Adipose tissue (tissue), 3 donors: ENCODE results near the gene MRPS34. TPM values are rescaled to one million over a fixed set of nuclear protein-coding genes. Genes with fewer than 3 reads are reported as not detected.
"Not testable (repeated sequence)": the region's sequence is repeated elsewhere in the genome, so short reads cannot be mapped to it uniquely, and the experiment has no call there.

Experiments used
- H3K27ac ChIP-seq: one replicate; pipeline ENCODE4 v1.5.1; 2013; ENCODE audit warnings: low read depth, low read length
- WGBS, 3 donors: extraction: QIAGEN DNeasy Blood & Tissue Kit; methylation state at CpG; one replicate each; pipeline ENCODE4 v1.1.7; 2013; 5-methylcytosine and 5-hydroxymethylcytosine counted together
- polyA plus RNA-seq, 3 donors: library from polyadenylated mRNA; stranded (reverse); fragments of 200-250 nt; gene quantifications; one replicate each; pipeline ENCODE4 v1.2.3, GENCODE V29; 2013
- donor health status: healthy with polysubstance abuse.
- donor health status: Bipolar disorder and iron deficiency.
- donor health status: healthy.

Gene MRPS34
- polyA plus RNA-seq, 3 donors: 71.0 to 120 (median 108) TPM

- no peak overlapping the region for H3K27ac ChIP-seq
- WGBS, 3 donors: 89 to 93% (median 92%) methylated on average over 23 to 24 of the region's 24 CpGs
Observed at GRCh38 chr16:1744338-1744840, 28.5 kb downstream of the MRPS34 start.

DNA sequence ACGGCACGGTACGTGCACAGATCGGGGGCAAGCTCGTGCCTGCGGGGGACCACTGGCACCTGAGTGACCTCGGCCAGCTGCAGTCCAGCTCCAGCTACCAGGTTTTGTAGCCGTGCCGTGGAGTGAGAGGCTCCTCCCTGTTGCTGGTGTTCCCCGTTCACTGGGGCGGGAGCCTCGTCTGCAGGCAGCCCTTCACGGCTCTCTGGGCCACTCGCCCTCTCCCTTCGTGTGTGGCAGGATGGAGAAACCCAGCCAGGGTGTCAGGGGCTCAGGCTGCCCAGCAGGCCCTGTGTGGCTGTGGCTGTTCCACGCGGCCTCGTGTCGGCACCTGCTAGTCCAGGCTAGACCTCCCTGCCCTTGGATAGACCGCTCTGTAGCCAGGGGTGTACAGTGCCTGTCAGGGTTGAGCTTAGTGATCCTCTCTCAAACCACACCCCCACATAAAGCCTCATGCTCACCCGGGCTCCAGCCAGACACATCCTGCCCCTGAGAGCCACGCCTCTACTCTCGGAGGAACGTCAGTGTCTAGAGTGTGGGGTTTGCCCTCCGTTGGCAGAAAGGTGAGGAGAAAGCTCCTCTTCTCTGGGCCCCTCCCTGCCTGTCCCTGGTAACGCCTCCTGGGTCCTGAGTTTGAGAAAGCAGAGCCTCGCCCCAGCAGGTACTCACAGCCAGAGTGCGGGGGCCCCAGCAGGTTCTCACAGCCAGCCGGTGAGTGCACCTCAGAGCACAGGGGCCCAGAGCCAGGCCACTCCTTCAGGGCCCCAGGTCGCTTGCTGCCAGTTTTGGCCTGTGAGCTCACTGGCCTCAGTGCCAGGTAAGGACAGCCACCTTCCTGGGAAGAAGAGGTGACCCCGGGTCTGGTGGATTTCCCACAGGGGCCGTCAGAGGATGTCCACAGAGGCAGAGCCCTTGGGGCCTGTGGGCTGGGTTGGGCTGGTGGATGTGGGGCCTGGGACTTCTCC is 29.3 kb downstream of the MRPS34 start:
- WGBS, 3 donors: 88 to 92% (median 91%) methylated on average over 32 of the region's 32 CpGs
- H3K27ac ChIP-seq: no peak overlapping the region

DNA sequence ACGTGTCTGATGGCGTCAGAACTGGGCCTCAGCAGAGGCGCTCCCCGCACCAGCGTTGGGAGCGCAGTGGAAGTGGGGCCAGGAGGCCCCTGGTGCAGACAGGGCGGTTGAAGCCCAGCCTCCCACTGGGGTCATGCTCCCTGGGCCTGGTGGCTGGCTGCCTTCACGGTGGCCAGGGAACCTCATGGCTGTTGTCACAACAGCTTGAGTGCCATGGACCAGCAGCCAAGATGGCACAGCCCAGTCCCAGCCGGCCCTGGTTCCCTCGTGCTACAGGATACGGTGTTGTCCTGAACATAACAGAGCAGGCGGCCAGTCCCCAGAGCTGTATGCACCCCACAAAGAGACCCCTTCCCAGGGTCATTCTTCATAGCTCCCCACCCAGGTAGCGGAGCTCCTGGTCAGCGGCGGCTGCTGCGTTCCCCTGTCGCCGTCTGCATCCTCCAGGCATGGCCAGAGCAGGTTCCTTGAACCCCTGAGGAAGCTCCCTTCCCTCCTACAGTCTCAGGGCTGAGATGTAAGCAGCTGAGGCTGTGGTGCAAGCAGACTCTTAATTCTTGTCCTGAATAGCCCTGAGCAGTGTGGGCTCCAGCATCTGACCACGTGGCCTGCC is 31.3 kb downstream of the MRPS34 start:
- 91 to 95% (median 94%) methylated on average over 16 to 19 of the region's 19 CpGs for WGBS, 3 donors
- H3K27ac ChIP-seq: no peak overlapping the region

GRCh38 chr16:1740781-1741490 is 32.0 kb downstream of the MRPS34 start:
- no peak overlapping the region for H3K27ac ChIP-seq
- 90 to 93% (median 93%) methylated on average over 29 to 30 of the region's 30 CpGs for WGBS, 3 donors

DNA sequence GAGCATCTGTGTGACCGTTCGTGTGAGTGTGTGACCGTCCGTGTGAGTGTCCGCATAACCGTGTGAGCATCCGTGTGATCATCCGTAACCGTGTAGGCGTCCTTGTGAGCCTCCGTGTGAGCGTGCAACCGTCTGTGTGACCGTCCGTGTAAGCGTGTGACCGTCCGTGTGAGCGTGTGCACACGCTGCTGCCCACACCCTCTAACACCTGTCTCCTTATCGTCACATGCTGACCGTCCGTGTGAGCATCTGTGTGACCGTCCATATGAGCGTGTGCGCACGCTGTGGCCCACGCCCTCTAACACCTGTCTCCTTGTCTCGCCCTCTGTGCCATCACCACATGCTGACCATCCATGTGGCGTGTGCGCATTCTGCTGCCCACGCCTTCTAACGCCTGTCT is 32.7 kb downstream of the MRPS34 start:
- H3K27ac ChIP-seq: no peak overlapping the region
- WGBS, 3 donors: 97 to 98% (median 97%) methylated on average over 33 of the region's 33 CpGs

- no peak overlapping the region for H3K27ac ChIP-seq
- 97 to 99% (median 98%) methylated on average over 22 of the region's 22 CpGs for WGBS, 3 donors
Observed at GRCh38 chr16:1734816-1735215, 38.1 kb downstream of the MRPS34 start.

DNA sequence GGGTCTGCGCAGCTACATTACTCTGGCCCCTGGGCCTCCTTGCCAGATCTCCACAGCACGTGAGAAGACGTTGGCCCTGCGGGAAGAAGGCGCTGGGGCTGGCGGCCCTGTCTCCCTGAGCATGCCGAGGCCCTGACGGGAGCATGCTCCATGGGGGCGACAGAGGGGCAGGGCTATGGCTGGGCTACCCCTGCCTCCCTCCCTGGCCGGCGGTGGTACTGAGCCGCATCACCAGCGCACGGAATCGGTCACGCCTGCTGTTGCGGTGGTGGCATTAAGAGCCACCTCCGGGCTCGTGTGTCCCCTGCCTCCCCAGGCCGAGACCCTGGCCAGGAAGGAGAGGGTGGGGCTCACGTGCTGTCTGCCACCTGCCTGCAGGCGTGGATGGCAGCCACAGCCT is 38.8 kb downstream of the MRPS34 start:
- H3K27ac ChIP-seq: no peak overlapping the region
- 88 to 95% (median 93%) methylated on average over 16 to 22 of the region's 22 CpGs for WGBS, 3 donors

GRCh38 chr16:1732551-1732987 is 40.4 kb downstream of the MRPS34 start:
- H3K27ac ChIP-seq: not testable (repeated sequence)
- 89 to 94% (median 92%) methylated on average over 20 to 21 of the region's 21 CpGs for WGBS, 3 donors

DNA sequence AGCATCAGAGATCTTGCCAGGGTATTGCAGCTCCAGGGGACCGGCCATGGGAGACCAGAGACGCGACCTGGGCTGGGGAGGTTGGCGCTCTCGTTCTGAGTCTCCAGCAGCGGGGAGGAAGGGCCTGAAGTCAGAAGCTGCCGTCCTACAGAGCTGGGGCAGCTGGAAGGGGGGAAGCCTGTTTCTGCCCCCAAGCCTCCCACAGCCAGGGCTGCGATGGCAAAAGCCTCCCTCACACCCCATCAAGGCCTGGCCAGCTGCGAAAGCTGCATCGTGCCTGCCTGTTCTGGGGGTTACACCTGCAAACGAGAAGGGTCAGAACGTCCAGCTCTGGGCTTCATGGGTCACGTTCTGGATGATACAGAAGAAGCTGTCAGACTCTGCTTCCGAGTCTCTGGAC is 40.9 kb downstream of the MRPS34 start:
- H3K27ac ChIP-seq: no peak overlapping the region
- 88 to 89% (median 89%) methylated on average over 14 of the region's 14 CpGs for WGBS, 3 donors

DNA sequence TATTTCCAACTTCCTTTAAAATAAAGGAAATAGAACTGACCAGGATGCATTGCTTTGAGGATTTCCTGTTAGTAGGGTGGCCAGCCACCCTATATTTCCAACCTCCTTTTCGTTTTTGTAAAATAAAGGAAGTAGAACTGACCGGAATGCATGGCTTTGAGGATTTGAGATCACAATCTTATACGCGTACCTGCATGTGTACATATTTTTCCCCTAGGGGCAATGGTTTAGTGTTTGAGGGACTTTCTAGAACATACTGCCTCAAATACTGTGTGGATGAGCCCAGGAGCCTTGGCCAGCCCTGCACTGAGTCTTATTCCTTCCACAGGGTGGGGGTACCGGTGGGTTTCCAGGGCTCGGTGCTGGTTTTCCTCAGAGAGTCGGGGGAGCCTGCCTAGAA is 41.3 kb downstream of the MRPS34 start:
- no peak overlapping the region for H3K27ac ChIP-seq
- 64 to 78% (median 70%) methylated on average over 7 of the region's 7 CpGs for WGBS, 3 donors

GRCh38 chr16:1731073-1731472 is 41.9 kb downstream of the MRPS34 start:
- H3K27ac ChIP-seq: no peak overlapping the region
- WGBS, 3 donors: 92 to 96% (median 95%) methylated on average over 7 of the region's 7 CpGs

- 94 to 95% (median 95%) methylated on average over 31 to 35 of the region's 35 CpGs for WGBS, 3 donors
Observed at GRCh38 chr16:1729445-1729844, 43.5 kb downstream of the MRPS34 start.

GRCh38 chr16:1729026-1729425 is 43.9 kb downstream of the MRPS34 start:
- no peak overlapping the region for H3K27ac ChIP-seq
- 95 to 97% (median 97%) methylated on average over 18 of the region's 18 CpGs for WGBS, 3 donors

More at GRCh38 chr16:1729445-1729844, 43.5 kb downstream of the MRPS34 start:
- no peak overlapping the region for H3K27ac ChIP-seq

DNA sequence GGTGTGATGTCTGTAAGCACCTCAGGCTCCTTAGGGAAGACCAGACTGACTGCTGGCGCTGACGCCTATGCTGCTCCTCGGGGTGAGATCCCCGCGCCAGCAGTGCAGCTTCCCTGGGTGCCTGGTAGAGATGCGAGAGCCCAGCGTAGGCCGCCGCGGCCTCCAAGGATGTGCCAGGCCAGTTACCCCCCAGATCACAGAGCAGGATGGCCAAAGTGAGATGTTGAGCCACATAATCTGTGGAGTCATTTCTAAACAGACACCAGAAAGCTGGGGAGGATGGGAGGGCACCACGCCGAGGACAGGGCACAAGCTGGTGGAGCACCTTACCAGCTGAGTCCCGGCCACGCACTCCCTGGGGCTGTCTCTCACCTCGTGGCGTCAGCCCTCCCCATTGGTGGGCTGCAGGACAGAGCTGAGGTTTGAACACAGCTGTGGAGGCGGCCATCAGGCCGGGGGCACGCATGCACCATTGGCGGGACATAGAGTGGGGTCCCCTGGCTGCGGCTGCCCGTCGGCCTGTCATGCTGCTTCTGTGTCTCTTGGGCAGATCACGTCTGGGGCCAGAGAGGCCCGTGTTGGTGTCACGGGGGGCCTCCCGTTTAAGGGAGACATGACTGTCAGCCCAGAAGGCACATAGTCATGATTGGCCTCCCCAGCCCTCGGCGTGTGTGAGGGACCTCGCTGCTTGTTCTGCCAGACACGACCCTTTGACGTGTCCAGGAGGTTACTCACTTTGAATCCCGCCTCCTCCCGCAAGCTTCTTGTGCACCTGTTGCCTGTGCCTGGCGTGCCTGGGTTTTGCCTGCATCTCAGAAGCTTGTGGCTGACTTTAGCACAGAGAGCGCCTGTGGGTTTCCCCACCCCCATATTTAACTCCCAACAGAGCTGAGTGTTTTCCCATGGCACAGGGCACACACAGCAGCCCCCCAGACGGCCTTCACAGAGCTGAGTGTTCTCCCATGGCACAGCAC is 45.0 kb downstream of the MRPS34 start:
- H3K27ac ChIP-seq: no peak overlapping the region
- 91 to 93% (median 92%) methylated on average over 37 of the region's 37 CpGs for WGBS, 3 donors

DNA sequence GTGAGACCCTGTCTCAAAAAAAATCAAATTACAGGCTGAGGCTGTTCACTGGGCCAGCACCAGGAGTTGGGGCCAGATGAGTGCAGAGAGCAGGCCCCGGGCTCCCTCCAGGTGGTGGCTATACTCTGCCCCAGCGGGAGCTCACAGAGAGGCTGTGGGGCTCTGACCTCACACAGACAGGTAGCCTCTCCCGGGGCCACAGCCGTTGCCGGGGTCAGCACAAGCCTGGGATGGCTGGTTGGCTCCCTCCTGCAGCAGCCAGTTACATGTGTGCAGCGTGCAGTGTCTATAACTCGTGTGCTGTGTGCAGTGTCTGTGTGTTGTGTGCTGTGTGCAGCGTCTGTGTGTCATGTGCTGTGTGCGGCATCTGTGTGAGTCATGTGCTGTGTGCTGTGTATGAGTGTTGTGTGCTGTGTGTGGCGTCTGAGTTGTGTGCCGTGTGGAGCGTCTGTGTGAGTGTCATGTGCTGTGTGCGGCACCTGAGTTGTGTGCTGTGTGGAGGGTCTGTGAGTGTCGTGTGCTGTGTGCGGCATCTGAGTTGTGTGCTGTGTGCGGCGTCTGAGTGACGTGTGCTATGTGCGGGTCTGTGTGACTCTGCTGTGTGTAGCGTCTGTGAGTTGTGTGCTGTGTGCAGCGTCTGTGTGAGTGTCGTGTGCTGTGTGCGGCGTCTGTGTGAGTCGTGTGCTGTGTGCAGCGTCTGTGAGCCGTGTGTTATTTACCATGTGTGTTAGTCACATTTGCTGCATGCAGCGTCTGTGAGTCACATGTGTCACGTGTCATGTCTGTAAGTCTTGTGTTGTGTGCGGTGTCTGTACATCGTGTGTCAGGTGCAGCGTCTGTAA is 46.1 kb downstream of the MRPS34 start:
- 93 to 95% (median 94%) methylated on average over 32 of the region's 32 CpGs for WGBS, 3 donors
- H3K27ac ChIP-seq: no peak overlapping the region

DNA sequence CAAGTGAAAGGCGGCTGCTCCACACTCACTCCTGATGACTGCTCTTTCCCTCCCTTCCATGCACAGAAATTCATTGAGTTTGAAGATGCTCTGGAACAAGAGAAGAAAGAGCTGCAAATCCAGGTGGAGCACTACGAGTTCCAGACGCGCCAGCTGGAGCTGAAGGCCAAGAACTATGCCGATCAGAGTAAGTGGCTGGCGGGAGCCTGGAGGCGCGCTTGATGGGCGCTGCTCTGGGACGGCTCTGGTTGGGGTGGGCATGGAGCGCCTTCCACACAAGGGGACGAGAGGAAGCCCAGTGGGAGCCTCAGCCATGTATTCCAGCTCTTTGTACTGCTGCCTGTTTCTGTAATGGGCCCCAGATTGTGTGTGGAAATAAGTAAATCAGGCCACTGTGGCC is 48.4 kb downstream of the MRPS34 start:
- H3K27ac ChIP-seq: no peak overlapping the region
- 90 to 96% (median 92%) methylated on average over 12 of the region's 12 CpGs for WGBS, 3 donors
